GM12878 (cell line): ENCODE data around the gene ECM1. TPM values are rescaled to one million over a fixed set of nuclear protein-coding genes. Genes with fewer than 3 reads are reported as not detected.

Source experiments
- ATAC-seq: fragments of 200-7000 bp; cut with Tn5 transposase; 3 replicates; pipeline ENCODE4 v1.9.1; 2020; ENCODE audit warnings: mild to moderate bottlenecking, moderate library complexity
- BruUV-seq: library from RNA; stranded (reverse); fragments of 400-500 nt; replicated peaks from 2 replicates; lab custom pipeline; 2021; lab: Mats Ljungman, UMichigan
- CTCF ChIA-PET: fragments of 300-600 bp; sonication (Branson Sonifier 250); formaldehyde crosslinking; extraction: SDS; loops from one replicate; lab custom pipeline; 2021; ENCODE audit warnings: inconsistent platforms; lab: Yijun Ruan, JAX
- POLR2A ChIA-PET: fragments of 350-600 bp; formaldehyde crosslinking; extraction: SDS; loops from one replicate; lab custom pipeline; 2021; ENCODE audit warnings: inconsistent platforms; lab: Charles Lee
- RAD21 ChIA-PET: fragments of 300-600 bp; sonication (Branson Sonifier 250); formaldehyde crosslinking; loops from one replicate; lab custom pipeline; 2023; ENCODE audit warnings: antibody characterized with exemption; ENCODE audit not compliant: unreplicated experiment; lab: Charles Lee
- SMC1A ChIA-PET: fragments of 300-600 bp; sonication (Branson Sonifier 250); formaldehyde crosslinking; loops from one replicate; lab custom pipeline; 2023; ENCODE audit not compliant: unreplicated experiment, uncharacterized antibody; lab: Charles Lee
- DNase-seq: peaks from one replicate; pipeline ENCODE4 v3.0.0-alpha.2; 2011; ENCODE audit warnings: low read depth, low spot score
- FAIRE-seq: peaks from 3 replicates; lab custom pipeline; 2011; peaks lifted over from hg19 to GRCh38; lab: Jason Lieb, UNC
- H2AFZ ChIP-seq: 2 replicates; pipeline ENCODE4 v1.6.0; 2011; ENCODE audit warnings: low read depth, low read length, control low read depth; ENCODE audit not compliant: control insufficient read depth
- H3K27ac ChIP-seq: 2 replicates; pipeline ENCODE4 v1.5.1; 2011; ENCODE audit warnings: control low read depth; ENCODE audit not compliant: control insufficient read depth, insufficient read depth
- H3K27me3 ChIP-seq, 2 experiments: replicated peaks in 1 of 2; 2 replicates each; pipeline versions ENCODE4 v1.6.0 to v1.6.1; 2011; ENCODE audit warnings: low read length in 1 of 2; ENCODE audit not compliant: control insufficient read depth in 2 of 2, insufficient read depth in 2 of 2
- H3K36me3 ChIP-seq, 2 experiments: 2 replicates each; pipeline ENCODE4 v1.5.1; 2011; ENCODE audit warnings: low read length in 1 of 2; ENCODE audit not compliant: control insufficient read depth in 2 of 2, insufficient read depth in 2 of 2
- H3K4me1 ChIP-seq: 2 replicates; pipeline ENCODE4 v1.6.1; 2011; ENCODE audit warnings: mild to moderate bottlenecking, low read length, moderate library complexity, mixed read lengths; ENCODE audit not compliant: control insufficient read depth, insufficient read depth
- H3K4me2 ChIP-seq: 2 replicates; pipeline ENCODE4 v1.6.0; 2011; ENCODE audit warnings: control low read depth; ENCODE audit not compliant: control insufficient read depth, insufficient read depth
- H3K4me3 ChIP-seq: fragments of 200-600 bp; sonication (generic); 2 replicates; pipeline ENCODE4 v1.5.1; 2016
- H3K79me2 ChIP-seq: 2 replicates; pipeline ENCODE4 v1.6.0; 2011; ENCODE audit warnings: low read length; ENCODE audit not compliant: control insufficient read depth, insufficient read depth
- H3K9ac ChIP-seq: 2 replicates; pipeline ENCODE4 v1.8.0; 2011; ENCODE audit warnings: low read length, control low read depth, mixed read lengths; ENCODE audit not compliant: control insufficient read depth, insufficient read depth
- H3K9me3 ChIP-seq: replicated peaks from 3 replicates; pipeline ENCODE4 v1.5.1; 2011; ENCODE audit warnings: mild to moderate bottlenecking, low read length; ENCODE audit not compliant: control insufficient read depth, insufficient read depth
- H4K20me1 ChIP-seq: 2 replicates; pipeline ENCODE4 v1.6.0; 2011; ENCODE audit not compliant: control insufficient read depth, insufficient read depth
- CHD4 ChIP-seq: fragments of 200-600 bp; sonication (generic); IDR thresholded peaks from 2 replicates; pipeline ENCODE4 v1.6.1; 2016; ENCODE audit warnings: mild to moderate bottlenecking
- MYC ChIP-seq: IDR thresholded peaks from 2 replicates; pipeline ENCODE4 v1.6.1; 2011; ENCODE audit warnings: mild to moderate bottlenecking, low read length, moderate library complexity, inconsistent platforms; ENCODE audit not compliant: insufficient read depth, insufficient replicate concordance, insufficient read length, severe bottlenecking
- ZNF384 ChIP-seq: IDR thresholded peaks from 2 replicates; pipeline ENCODE4 v1.6.1; 2012; ENCODE audit warnings: low read depth, mild to moderate bottlenecking, low read length, improper control_type of control experiment, borderline replicate concordance
- ZSCAN29 ChIP-seq: fragments of 450-650 bp; IDR thresholded peaks from 2 replicates; pipeline ENCODE4 v1.6.1; 2017; ENCODE audit warnings: mild to moderate bottlenecking, moderate library complexity
- WGBS: methylation state at CpG from one replicate; pipeline ENCODE4 v1.1.6; 2016; ENCODE audit warnings: low lambda C conversion rate; ENCODE audit not compliant: insufficient replicate concordance, insufficient coverage; ENCODE audit errors: missing lambda C conversion rate; 5-methylcytosine and 5-hydroxymethylcytosine counted together
- in situ Hi-C: fragments of 300-500 bp; cut with MboI; formaldehyde crosslinking; loops from 9 replicates; pipeline ENCODE4 v1.14.3; 2018; ENCODE audit warnings: mixed read lengths
- intact Hi-C: fragments of 100-400 bp; cut with micrococcal nuclease; formaldehyde crosslinking; loops from one replicate; pipeline ENCODE4 v1.14.2; 2022; ENCODE audit not compliant: unreplicated experiment
- polyA plus RNA-seq, 11 experiments: library from polyadenylated mRNA; depleted of rRNA in 4 of 11; unstranded in 6 of 11; stranded (reverse) in 5 of 11; fragments of >200 nt; fragmentation: Nextera tagmentation in 4 of 11; fragmentation: Illumina TruSeq in 1 of 11; extraction: Ambion mirVana in 4 of 11; extraction: Trizol in 1 of 11; gene quantifications; 1 replicate in 1 of 11; 2 replicates in 10 of 11; pipeline versions ENCODE4 v1.2.1 to v1.2.3, GENCODE V29; 2011 to 2016; ENCODE audit warnings: inconsistent platforms in 2 of 11, missing spikeins in 2 of 11, low read depth in 1 of 11
- total RNA-seq, 4 experiments: library from RNA; depleted of rRNA in 3 of 4; stranded (reverse); fragments of >200 nt in 3 of 4; fragmentation: Illumina TruSeq in 1 of 4; extraction: Trizol in 1 of 4; gene quantifications; 2 replicates each; pipeline versions ENCODE4 v1.2.1 to v1.2.3, GENCODE V29; 2013 to 2021
- TF ChIP-seq, protein P1 (sequence below), 3 experiments: IDR thresholded peaks in 2 of 3; conservative IDR thresholded peaks in 1 of 3; 2 replicates each; pipeline ENCODE4 v1.5.1; 2011; ENCODE audit warnings: low read depth in 3 of 3, low read length in 3 of 3, mild to moderate bottlenecking in 3 of 3, control low read depth in 2 of 3, moderate library complexity in 2 of 3, inconsistent platforms in 1 of 3, mixed read lengths in 1 of 3; ENCODE audit not compliant: control insufficient read depth in 2 of 3, insufficient read depth in 1 of 3; ENCODE audit errors: extremely low read depth in 1 of 3
- TF ChIP-seq, protein P2 (sequence below): fragments of 450-650 bp; IDR thresholded peaks from 2 replicates; pipeline ENCODE4 v1.6.1; 2017; ENCODE audit warnings: mild to moderate bottlenecking, moderate library complexity
- TF ChIP-seq, protein P3 (sequence below): IDR thresholded peaks from 2 replicates; pipeline ENCODE4 v1.6.1; 2011; ENCODE audit warnings: borderline replicate concordance, low read depth, mild to moderate bottlenecking, moderate library complexity, low read length; ENCODE audit not compliant: insufficient read depth, poor library complexity, severe bottlenecking
- TF ChIP-seq, protein P4 (sequence below): fragments of 450-650 bp; IDR thresholded peaks from 2 replicates; pipeline ENCODE4 v1.6.1; 2017; ENCODE audit warnings: mild to moderate bottlenecking, moderate library complexity

Gene ECM1
- total and polyA plus RNA-seq, 10 of the 15 experiments (the other 5 are each of a cell fraction or from before 2014, with no cell fraction given) = 0.06 to 1.3 (median 0.60) TPM

DNA sequence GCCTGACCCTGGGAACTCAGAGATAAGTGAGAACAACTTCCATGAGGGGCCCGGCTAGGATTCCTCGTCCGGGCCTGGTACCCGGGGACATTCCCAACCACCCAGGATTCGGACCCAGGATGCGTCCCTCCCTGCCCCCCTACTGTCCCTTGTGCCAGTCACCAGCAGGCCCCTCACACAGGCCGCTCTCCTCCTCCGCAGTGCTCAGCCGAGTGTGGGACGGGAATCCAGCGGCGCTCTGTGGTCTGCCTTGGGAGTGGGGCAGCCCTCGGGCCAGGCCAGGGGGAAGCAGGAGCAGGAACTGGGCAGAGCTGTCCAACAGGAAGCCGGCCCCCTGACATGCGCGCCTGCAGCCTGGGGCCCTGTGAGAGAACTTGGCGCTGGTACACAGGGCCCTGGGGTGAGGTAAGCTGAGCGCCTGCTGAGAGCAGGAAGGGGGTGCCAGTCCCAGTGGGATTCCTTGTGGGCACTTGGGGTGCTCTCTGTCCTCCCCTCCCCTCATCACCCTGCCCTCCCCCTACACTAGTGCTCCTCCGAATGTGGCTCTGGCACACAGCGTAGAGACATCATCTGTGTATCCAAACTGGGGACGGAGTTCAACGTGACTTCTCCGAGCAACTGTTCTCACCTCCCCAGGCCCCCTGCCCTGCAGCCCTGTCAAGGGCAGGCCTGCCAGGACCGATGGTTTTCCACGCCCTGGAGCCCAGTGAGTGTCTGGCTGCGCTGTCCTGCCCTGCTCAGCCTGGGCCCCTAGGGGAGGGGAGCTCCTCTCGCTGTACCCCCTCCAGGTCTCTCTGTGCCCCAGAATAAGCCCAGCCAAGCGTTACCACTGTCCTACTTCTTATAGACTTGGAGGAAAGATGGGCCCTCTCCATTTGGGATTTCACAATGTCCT lies 51.1 kb downstream of the ECM1 start:
- FAIRE-seq = no peak
- no peak overlapping the region for H3K4me3 ChIP-seq
- no peaks in the 10 kb centered on the region for H3K36me3 ChIP-seq
- POLR2A ChIA-PET = interaction anchor here (0.5 to 10.5 kb wide), 7 partner anchors 10 to 351 kb away, joined by 3 to 95 read pairs (median 4); partner anchors contain the start of genes ENSA and GOLPH3L
- no peak overlapping the region for H3K9ac ChIP-seq
- DNase-seq = no peak
- intact Hi-C loops (no loop called here), in situ Hi-C loops (no loop called here)
- H2AFZ ChIP-seq = no peak overlapping the region
- peaks cover 18% of the 10 kb centered on the region for H3K79me2 ChIP-seq
- no peaks in the 10 kb centered on the region for H3K9me3 ChIP-seq
- no peaks in the 10 kb centered on the region for H4K20me1 ChIP-seq
- RAD21 ChIA-PET = interaction anchor here (0.7 to 12.1 kb wide), 10 partner anchors 18 to 363 kb away, joined by 3 to 387 read pairs (median 11); partner anchors contain the start of genes CTSS, ENSA, GOLPH3L and MCL1
- H3K4me1 ChIP-seq = peaks cover 14% of the 10 kb centered on the region
- H3K4me2 ChIP-seq = no peak overlapping the region
- H3K27ac ChIP-seq = no peak overlapping the region
- no peak for ATAC-seq
- BruUV-seq = no TSS peak
- WGBS = 76% methylated on average over 28 of the region's 28 CpGs
- SMC1A ChIA-PET = interaction anchor here (0.6 to 12.5 kb wide), 5 partner anchors 9 to 245 kb away, joined by 3 to 388 read pairs (median 61); partner anchors contain the start of genes ENSA and MCL1
- CTCF ChIA-PET = interaction anchor here (0.6 to 13.7 kb wide), 32 partner anchors 8 to 437 kb away, joined by 3 to 390 read pairs (median 5); partner anchors contain the start of genes CA14, CTSS, ENSA and GOLPH3L
- TF ChIP-seq ZSCAN29 = no peak
- TF ChIP-seq, protein P1, sequence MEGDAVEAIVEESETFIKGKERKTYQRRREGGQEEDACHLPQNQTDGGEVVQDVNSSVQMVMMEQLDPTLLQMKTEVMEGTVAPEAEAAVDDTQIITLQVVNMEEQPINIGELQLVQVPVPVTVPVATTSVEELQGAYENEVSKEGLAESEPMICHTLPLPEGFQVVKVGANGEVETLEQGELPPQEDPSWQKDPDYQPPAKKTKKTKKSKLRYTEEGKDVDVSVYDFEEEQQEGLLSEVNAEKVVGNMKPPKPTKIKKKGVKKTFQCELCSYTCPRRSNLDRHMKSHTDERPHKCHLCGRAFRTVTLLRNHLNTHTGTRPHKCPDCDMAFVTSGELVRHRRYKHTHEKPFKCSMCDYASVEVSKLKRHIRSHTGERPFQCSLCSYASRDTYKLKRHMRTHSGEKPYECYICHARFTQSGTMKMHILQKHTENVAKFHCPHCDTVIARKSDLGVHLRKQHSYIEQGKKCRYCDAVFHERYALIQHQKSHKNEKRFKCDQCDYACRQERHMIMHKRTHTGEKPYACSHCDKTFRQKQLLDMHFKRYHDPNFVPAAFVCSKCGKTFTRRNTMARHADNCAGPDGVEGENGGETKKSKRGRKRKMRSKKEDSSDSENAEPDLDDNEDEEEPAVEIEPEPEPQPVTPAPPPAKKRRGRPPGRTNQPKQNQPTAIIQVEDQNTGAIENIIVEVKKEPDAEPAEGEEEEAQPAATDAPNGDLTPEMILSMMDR (IDR thresholded peaks at IDR 0.05 in 2 of 3, conservative IDR thresholded peaks at IDR 0.05 in 1 of 3; ENCODE audit: control insufficient read depth in 2 of 3, extremely low read depth in 1 of 3, insufficient read depth in 1 of 3, low read depth in 3 of 3, low read length in 3 of 3) = no peak
- TF ChIP-seq, protein P2, sequence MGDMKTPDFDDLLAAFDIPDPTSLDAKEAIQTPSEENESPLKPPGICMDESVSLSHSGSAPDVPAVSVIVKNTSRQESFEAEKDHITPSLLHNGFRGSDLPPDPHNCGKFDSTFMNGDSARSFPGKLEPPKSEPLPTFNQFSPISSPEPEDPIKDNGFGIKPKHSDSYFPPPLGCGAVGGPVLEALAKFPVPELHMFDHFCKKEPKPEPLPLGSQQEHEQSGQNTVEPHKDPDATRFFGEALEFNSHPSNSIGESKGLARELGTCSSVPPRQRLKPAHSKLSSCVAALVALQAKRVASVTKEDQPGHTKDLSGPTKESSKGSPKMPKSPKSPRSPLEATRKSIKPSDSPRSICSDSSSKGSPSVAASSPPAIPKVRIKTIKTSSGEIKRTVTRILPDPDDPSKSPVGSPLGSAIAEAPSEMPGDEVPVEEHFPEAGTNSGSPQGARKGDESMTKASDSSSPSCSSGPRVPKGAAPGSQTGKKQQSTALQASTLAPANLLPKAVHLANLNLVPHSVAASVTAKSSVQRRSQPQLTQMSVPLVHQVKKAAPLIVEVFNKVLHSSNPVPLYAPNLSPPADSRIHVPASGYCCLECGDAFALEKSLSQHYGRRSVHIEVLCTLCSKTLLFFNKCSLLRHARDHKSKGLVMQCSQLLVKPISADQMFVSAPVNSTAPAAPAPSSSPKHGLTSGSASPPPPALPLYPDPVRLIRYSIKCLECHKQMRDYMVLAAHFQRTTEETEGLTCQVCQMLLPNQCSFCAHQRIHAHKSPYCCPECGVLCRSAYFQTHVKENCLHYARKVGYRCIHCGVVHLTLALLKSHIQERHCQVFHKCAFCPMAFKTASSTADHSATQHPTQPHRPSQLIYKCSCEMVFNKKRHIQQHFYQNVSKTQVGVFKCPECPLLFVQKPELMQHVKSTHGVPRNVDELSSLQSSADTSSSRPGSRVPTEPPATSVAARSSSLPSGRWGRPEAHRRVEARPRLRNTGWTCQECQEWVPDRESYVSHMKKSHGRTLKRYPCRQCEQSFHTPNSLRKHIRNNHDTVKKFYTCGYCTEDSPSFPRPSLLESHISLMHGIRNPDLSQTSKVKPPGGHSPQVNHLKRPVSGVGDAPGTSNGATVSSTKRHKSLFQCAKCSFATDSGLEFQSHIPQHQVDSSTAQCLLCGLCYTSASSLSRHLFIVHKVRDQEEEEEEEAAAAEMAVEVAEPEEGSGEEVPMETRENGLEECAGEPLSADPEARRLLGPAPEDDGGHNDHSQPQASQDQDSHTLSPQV = no peak
- no peak for TF ChIP-seq CHD4
- no peak for TF ChIP-seq ZNF384
- TF ChIP-seq, protein P3, sequence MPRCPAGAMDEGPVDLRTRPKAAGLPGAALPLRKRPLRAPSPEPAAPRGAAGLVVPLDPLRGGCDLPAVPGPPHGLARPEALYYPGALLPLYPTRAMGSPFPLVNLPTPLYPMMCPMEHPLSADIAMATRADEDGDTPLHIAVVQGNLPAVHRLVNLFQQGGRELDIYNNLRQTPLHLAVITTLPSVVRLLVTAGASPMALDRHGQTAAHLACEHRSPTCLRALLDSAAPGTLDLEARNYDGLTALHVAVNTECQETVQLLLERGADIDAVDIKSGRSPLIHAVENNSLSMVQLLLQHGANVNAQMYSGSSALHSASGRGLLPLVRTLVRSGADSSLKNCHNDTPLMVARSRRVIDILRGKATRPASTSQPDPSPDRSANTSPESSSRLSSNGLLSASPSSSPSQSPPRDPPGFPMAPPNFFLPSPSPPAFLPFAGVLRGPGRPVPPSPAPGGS = no peak
- TF ChIP-seq, protein P4, sequence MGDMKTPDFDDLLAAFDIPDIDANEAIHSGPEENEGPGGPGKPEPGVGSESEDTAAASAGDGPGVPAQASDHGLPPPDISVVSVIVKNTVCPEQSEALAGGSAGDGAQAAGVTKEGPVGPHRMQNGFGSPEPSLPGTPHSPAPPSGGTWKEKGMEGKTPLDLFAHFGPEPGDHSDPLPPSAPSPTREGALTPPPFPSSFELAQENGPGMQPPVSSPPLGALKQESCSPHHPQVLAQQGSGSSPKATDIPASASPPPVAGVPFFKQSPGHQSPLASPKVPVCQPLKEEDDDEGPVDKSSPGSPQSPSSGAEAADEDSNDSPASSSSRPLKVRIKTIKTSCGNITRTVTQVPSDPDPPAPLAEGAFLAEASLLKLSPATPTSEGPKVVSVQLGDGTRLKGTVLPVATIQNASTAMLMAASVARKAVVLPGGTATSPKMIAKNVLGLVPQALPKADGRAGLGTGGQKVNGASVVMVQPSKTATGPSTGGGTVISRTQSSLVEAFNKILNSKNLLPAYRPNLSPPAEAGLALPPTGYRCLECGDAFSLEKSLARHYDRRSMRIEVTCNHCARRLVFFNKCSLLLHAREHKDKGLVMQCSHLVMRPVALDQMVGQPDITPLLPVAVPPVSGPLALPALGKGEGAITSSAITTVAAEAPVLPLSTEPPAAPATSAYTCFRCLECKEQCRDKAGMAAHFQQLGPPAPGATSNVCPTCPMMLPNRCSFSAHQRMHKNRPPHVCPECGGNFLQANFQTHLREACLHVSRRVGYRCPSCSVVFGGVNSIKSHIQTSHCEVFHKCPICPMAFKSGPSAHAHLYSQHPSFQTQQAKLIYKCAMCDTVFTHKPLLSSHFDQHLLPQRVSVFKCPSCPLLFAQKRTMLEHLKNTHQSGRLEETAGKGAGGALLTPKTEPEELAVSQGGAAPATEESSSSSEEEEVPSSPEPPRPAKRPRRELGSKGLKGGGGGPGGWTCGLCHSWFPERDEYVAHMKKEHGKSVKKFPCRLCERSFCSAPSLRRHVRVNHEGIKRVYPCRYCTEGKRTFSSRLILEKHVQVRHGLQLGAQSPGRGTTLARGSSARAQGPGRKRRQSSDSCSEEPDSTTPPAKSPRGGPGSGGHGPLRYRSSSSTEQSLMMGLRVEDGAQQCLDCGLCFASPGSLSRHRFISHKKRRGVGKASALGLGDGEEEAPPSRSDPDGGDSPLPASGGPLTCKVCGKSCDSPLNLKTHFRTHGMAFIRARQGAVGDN = no peak
- TF ChIP-seq MYC = no peak
- no peaks in the 10 kb centered on the region for H3K27me3 ChIP-seq
